Effector memory CD4-positive, alpha-beta T cell (primary cell): Measurements from ENCODE around the gene OLFML2A.
"Not testable (repeated sequence)": the region's sequence is repeated elsewhere in the genome, so short reads cannot be mapped to it uniquely, and the experiment has no call there.

Experiments
- DNase-seq, 3 donors: peaks; one replicate each; pipeline ENCODE4 v3.0.0-alpha.2; 2020
- H3K27ac ChIP-seq: 2 replicates; pipeline ENCODE4 v1.7.0; 2013; ENCODE audit warnings: mild to moderate bottlenecking, low read length, moderate library complexity; ENCODE audit not compliant: insufficient read depth, poor library complexity, severe bottlenecking
- H3K27me3 ChIP-seq: replicated peaks from 2 replicates; pipeline ENCODE4 v1.7.0; 2013; ENCODE audit warnings: mild to moderate bottlenecking, low read length; ENCODE audit not compliant: insufficient read depth, control insufficient read depth, poor library complexity, severe bottlenecking
- H3K36me3 ChIP-seq: 2 replicates; pipeline ENCODE4 v1.7.0; 2013; ENCODE audit warnings: mild to moderate bottlenecking, low read length, moderate library complexity; ENCODE audit not compliant: control insufficient read depth, insufficient read depth
- H3K4me1 ChIP-seq: 2 replicates; pipeline ENCODE4 v1.7.0; 2013; ENCODE audit warnings: low read length, mild to moderate bottlenecking; ENCODE audit not compliant: control insufficient read depth, insufficient read depth, poor library complexity, severe bottlenecking
- H3K4me3 ChIP-seq: 2 replicates; pipeline ENCODE4 v1.7.0; 2013; ENCODE audit warnings: low read length, low read depth, mild to moderate bottlenecking; ENCODE audit not compliant: insufficient read depth, poor library complexity, severe bottlenecking
- H3K9me3 ChIP-seq: 2 replicates; pipeline ENCODE4 v1.7.0; 2013; ENCODE audit warnings: mild to moderate bottlenecking, low read length, moderate library complexity; ENCODE audit not compliant: control insufficient read depth

The OLFML2A gene

DNA sequence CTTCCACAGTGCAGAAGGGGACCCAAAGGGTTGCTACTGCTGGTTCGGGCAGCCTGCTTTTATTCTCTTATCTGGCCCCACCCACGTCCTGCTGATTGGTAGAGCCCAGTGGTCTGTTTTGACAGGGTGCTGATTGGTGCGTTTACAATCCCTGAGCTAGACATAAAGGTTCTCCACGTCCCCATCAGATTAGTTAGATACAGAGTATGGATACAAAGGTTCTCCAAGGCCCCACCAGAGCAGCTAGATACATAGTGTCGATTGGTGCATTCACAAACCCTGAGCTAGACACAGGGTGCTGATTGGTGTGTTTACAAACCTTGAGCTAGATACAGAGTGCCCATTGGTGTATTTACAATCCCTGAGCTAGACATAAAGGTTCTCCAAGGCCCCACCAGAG lies 61.2 kb downstream of the OLFML2A start:
- not testable (repeated sequence) for H3K27ac ChIP-seq, H3K4me1 ChIP-seq, H3K4me3 ChIP-seq, H3K9me3 ChIP-seq, DNase-seq, H3K27me3 ChIP-seq, H3K36me3 ChIP-seq

DNA sequence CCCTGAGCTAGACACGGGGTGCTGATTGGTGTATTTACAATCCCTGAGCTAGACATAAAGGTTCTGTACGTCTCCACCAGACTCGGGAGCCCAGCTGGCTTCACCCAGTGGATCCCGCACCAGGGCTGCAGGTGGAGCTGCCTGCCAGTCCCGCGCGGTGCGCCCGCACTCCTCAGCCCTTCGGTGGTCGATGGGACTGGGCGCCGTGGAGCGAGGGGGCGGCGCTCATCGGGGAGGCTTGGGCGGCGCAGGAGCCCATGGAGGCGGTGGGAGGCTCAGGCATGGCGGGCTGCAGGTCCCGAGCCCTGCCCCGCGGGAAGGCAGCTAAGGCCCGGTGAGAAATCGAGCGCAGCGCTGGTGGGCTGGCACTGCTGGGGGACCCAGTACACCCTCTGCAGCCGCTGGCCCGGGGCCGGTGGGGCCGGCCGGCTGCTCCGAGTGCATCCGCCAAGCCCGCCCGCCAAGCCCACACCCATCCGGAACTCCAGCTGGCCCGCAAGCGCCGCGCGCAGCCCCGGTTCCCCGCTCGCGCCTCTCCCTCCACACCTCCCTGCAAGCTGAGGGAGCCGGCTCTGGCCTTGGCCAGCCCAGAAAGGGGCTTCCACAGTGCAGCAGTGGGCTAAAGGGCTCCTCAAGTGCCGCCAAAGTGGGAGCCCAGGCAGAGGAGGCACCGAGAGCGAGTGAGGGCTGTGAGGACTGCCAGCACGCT lies 61.8 kb downstream of the OLFML2A start:
- not testable (repeated sequence) for H3K27ac ChIP-seq, H3K4me3 ChIP-seq, DNase-seq, H3K36me3 ChIP-seq, H3K9me3 ChIP-seq, H3K4me1 ChIP-seq, H3K27me3 ChIP-seq

DNA sequence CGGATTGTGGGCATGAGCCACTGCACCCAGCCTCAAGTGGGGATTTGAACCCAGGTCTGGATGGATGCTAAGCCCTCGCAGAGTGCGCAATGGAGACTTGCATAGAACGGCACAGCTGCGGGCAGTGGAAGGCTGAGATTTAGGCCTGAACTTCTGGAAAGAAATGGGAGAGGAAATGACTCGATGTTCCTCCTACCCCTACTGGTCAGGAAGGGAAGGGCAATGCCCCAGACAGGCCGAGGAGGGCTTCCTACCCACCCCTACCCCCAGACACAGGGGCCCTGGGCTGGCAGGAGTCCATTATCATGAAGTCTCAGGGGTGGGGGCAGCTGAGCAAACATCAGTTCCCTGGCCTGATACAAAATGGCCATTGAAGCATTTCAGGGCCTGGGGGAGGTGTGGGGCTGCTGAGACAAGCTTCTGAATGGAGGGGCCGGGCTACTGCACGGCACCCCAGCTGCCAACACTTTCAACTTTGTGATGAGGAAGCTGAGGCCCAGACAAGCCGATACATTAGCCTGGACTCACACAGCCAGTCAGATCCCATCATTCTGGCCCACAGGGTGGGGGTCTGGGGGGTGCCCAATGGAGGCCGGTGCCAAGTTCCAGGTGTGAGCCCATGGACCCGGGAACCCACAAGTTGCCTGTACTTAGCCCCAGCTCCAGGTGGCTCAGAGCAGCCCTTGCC lies 62.8 kb downstream of the OLFML2A start:
- H3K27ac ChIP-seq: no peak overlapping the region
- no peaks in the 10 kb centered on the region for H3K27me3 ChIP-seq
- DNase-seq: no peak
- H3K36me3 ChIP-seq: no peaks in the 10 kb centered on the region
- H3K4me1 ChIP-seq: no peaks in the 10 kb centered on the region
- H3K4me3 ChIP-seq: no peak overlapping the region
- no peaks in the 10 kb centered on the region for H3K9me3 ChIP-seq

DNA sequence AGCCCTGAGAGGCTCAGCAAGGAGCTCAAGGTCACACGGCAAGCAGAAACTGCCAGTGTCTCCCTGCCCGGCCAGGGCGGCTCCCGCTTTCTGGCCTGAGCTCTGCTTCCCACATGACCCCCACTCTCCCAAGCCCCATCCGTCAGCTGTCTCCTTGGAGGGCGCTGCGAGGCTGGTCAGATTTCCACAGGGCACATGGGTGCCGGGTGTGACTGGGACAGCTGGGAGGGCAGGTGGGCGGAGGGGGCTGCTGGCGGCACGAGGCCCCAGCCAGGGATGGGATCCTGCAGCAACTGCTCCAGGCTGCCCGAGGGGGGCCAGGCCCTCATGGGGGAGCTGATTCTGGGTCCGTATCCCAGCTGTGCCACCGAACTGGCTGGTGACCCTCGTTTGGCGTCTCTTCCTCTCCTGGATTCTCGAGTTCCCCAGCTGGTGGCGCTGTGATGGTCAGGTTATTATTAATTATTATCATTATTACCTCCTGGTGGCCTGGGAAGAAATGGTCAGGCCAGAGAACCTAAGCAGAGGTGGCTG lies 63.4 kb downstream of the OLFML2A start:
- Histone ChIP-seq H3K36me3 (no peaks in the 10 kb centered on the region), H3K27ac (no peak overlapping the region), H3K27me3 (no peaks in the 10 kb centered on the region), H3K9me3 (no peaks in the 10 kb centered on the region), H3K4me3 (no peak overlapping the region), H3K4me1 (no peaks in the 10 kb centered on the region)
- no peak for DNase-seq

DNA sequence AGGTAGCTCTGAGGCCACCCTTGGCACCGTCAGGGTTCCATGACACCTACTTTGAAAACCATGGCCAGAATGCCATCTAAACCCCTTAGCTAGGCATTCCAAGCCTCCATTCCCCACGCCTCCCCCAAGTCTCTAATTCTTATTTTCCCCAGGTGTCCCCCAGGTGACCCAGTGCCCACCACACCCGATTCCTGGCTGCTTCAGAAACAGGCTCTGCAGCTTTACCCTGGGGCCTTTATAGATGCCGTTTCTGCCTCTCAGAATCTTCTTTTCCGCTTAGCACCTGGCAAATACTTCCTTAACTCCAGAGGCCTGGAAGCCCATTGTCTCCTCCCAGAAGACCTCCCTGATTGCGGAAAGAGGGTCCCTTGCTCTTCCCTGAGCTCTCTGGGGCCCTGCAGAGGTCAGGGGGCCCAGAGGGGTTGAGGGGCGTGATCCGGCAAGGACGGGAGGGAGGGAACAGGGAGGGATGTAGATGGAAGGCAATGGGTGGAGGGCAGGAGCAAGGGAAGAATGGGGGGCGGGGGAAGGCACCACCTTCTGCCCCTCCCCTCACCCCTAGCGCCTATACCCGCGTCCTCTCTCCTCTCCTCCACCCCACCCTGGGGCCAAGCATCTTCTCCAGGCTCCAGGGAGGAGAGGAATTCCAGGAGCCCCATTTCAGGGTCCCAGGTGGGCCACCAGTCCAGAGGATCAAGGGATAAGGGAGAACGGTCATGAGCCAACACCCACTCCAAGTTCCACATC lies 64.3 kb downstream of the OLFML2A start:
- Histone ChIP-seq H3K9me3 (no peaks in the 10 kb centered on the region), H3K27me3 (no peaks in the 10 kb centered on the region), H3K4me1 (no peaks in the 10 kb centered on the region), H3K4me3 (no peak overlapping the region), H3K36me3 (no peaks in the 10 kb centered on the region), H3K27ac (no peak overlapping the region)
- no peak for DNase-seq

DNA sequence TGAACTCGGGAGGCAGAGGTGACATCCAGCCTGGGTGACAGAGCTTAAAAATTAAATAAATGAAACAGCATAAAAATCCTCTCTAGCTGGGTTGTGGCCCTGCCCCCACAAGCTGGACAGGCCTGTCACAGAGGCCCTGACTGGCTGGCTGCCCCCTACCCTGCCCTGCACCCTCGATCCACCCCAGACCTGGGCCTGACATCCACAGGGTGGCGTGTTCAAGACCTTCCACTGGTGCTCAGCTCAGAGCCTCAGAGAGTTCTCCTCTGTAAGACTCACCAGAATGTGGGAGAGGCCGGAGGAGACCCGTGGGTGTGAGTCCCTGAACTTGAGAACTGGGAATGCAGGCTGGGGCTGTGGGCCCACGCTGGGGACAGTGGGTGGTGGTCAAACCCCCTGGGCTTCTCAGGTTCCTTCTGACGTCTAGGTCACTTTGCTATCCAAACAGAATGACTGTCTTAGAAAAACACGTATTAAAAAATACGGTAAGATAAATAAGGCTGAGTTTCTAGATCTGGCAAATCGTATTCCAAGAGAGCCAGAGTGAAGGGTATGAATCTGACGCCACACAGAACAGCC lies 66.6 kb downstream of the OLFML2A start:
- Histone ChIP-seq H3K27ac (no peak overlapping the region), H3K4me3 (no peak overlapping the region), H3K36me3 (no peaks in the 10 kb centered on the region), H3K27me3 (no peaks in the 10 kb centered on the region), H3K4me1 (no peaks in the 10 kb centered on the region), H3K9me3 (no peaks in the 10 kb centered on the region)
- DNase-seq: no peak

DNA sequence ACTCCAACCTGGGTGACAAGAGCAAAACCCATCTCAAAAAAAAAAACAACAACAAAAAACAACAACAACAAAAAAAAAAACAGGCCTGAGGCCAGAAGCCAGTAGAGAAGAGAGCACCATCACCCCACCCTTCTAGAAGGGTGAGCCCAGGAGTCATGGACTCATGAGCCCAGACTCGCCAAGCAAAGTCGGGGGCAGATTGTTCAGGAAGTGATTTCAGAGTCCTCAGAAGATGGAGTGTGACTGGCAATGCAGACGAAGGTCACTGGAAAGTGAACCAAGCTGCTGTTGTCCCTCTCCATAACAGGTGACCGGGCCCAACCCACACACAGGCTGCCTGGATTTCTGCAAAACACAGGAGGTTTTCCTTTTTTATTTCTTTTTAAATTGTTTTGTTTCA lies 67.4 kb downstream of the OLFML2A start:
- Histone ChIP-seq H3K9me3 (no peaks in the 10 kb centered on the region), H3K27ac (no peak overlapping the region), H3K4me3 (no peak overlapping the region), H3K4me1 (no peaks in the 10 kb centered on the region), H3K36me3 (no peaks in the 10 kb centered on the region), H3K27me3 (no peaks in the 10 kb centered on the region)
- no peak for DNase-seq

DNA sequence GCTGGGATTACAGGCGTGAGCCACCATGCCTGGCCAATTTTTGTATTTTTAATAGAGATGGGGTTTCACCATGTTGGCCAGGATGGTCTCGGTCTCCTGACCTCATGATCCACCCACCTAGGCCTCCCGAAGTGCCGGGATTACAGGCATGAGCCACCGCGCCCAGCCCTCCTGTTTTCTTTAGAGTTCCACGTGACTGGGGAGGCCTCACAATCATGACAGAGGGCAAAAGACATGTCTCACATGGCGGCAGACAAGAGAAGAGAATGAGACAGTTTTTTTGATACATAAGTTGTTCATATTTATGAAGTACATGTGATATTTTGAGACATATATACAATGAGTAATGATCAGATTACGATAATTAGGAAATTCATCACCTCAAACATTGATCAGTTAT lies 69.5 kb downstream of the OLFML2A start:
- not testable (repeated sequence) for H3K9me3 ChIP-seq, H3K27me3 ChIP-seq, H3K4me1 ChIP-seq, H3K27ac ChIP-seq, DNase-seq, H3K36me3 ChIP-seq, H3K4me3 ChIP-seq

DNA sequence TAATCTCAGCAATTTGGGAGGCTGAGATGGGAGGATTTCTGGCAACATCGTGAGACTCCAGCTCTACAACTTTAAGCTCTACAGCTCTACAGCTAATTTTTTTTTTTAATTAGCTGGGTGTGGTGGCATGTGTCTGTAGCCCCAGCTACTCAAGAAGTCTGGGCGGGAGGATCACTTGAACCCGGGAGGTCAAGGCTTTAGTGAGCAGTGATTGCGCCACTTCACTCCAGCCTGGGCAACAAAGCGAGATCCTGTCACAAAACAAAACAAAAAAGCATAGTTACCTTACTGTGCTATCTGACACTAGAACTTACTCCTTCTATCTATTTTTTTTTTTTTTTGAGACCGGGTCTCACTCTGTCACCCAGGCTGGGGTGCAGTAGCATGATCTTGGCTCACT lies 70.0 kb downstream of the OLFML2A start:
- Histone ChIP-seq H3K36me3 (no peaks in the 10 kb centered on the region), H3K27me3 (no peaks in the 10 kb centered on the region), H3K27ac (no peak overlapping the region), H3K4me3 (no peak overlapping the region), H3K9me3 (no peaks in the 10 kb centered on the region), H3K4me1 (no peaks in the 10 kb centered on the region)
- no peak for DNase-seq
